Liver (tissue), 3 donors: Measurements from ENCODE around the gene MKRN2.

ENCODE experiments used
- CTCF ChIP-seq: fragments of 150-350 bp; IDR thresholded peaks from 2 replicates; pipeline ENCODE4 v1.5.1; 2017; ENCODE audit warnings: improper control_type of control experiment, low read depth, low read length; ENCODE audit not compliant: missing input control
- EGR1 ChIP-seq, 2 donors: IDR thresholded peaks; 2 replicates each; pipeline ENCODE4 v1.6.1; 2016 to 2018; ENCODE audit warnings: antibody characterized with exemption in 2 of 2, low read depth in 2 of 2
- FOXA1 ChIP-seq: IDR thresholded peaks from 2 replicates; pipeline ENCODE4 v1.6.1; 2016; ENCODE audit warnings: antibody characterized with exemption
- GABPA ChIP-seq, 2 donors: IDR thresholded peaks in 1 of 2; conservative IDR thresholded peaks in 1 of 2; 2 replicates each; pipeline ENCODE4 v1.6.1; 2016; ENCODE audit warnings: antibody characterized with exemption in 2 of 2, mild to moderate bottlenecking in 1 of 2, moderate library complexity in 1 of 2
- JUND ChIP-seq, 2 donors: IDR thresholded peaks; 2 replicates each; pipeline ENCODE4 v1.6.1; 2016; ENCODE audit warnings: antibody characterized with exemption in 2 of 2
- RAD21 ChIP-seq, 2 donors: IDR thresholded peaks; 2 replicates each; pipeline ENCODE4 v1.6.1; 2016; ENCODE audit warnings: antibody characterized with exemption in 2 of 2, mild to moderate bottlenecking in 2 of 2
- SP1 ChIP-seq: IDR thresholded peaks from 2 replicates; pipeline ENCODE4 v1.6.1; 2018; ENCODE audit warnings: antibody characterized with exemption, mild to moderate bottlenecking
- TAF1 ChIP-seq: conservative IDR thresholded peaks from 2 replicates; pipeline ENCODE4 v1.6.1; 2016; ENCODE audit warnings: antibody characterized with exemption, mild to moderate bottlenecking
- YY1 ChIP-seq: IDR thresholded peaks from 2 replicates; pipeline ENCODE4 v1.6.1; 2016; ENCODE audit warnings: antibody characterized with exemption, mild to moderate bottlenecking
- TF ChIP-seq, protein P1 (sequence below): IDR thresholded peaks from 2 replicates; pipeline ENCODE4 v1.6.1; 2016; ENCODE audit warnings: antibody characterized with exemption
- TF ChIP-seq, protein P2 (sequence below): IDR thresholded peaks from 2 replicates; pipeline ENCODE4 v1.6.1; 2016; ENCODE audit warnings: antibody characterized with exemption
- TF ChIP-seq, protein P3 (sequence below): IDR thresholded peaks from 2 replicates; pipeline ENCODE4 v1.6.1; 2016; ENCODE audit warnings: antibody characterized with exemption, mild to moderate bottlenecking
- donor health status: healthy.
- donor health status: healthy.

GRCh38 chr3:12630292-12630691, 73.4 kb downstream of the MKRN2 start:
- TF ChIP-seq CTCF (no peak), EGR1 (IDR thresholded peaks at IDR 0.05; ENCODE audit: low read depth in 2 of 2) (no peak), SP1 (no peak), GABPA (IDR thresholded peaks at IDR 0.05 in 1 of 2, conservative IDR thresholded peaks at IDR 0.05 in 1 of 2) (no peak), TAF1 (no peak), FOXA1 (no peak), JUND (IDR thresholded peaks at IDR 0.05) (no peak), RAD21 (IDR thresholded peaks at IDR 0.05) (no peak), YY1 (no peak)
- TF ChIP-seq, protein P1, sequence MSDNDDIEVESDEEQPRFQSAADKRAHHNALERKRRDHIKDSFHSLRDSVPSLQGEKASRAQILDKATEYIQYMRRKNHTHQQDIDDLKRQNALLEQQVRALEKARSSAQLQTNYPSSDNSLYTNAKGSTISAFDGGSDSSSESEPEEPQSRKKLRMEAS: no peak
- TF ChIP-seq, protein P2, sequence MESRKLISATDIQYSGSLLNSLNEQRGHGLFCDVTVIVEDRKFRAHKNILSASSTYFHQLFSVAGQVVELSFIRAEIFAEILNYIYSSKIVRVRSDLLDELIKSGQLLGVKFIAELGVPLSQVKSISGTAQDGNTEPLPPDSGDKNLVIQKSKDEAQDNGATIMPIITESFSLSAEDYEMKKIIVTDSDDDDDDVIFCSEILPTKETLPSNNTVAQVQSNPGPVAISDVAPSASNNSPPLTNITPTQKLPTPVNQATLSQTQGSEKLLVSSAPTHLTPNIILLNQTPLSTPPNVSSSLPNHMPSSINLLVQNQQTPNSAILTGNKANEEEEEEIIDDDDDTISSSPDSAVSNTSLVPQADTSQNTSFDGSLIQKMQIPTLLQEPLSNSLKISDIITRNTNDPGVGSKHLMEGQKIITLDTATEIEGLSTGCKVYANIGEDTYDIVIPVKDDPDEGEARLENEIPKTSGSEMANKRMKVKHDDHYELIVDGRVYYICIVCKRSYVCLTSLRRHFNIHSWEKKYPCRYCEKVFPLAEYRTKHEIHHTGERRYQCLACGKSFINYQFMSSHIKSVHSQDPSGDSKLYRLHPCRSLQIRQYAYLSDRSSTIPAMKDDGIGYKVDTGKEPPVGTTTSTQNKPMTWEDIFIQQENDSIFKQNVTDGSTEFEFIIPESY: no peak
- TF ChIP-seq, protein P3, sequence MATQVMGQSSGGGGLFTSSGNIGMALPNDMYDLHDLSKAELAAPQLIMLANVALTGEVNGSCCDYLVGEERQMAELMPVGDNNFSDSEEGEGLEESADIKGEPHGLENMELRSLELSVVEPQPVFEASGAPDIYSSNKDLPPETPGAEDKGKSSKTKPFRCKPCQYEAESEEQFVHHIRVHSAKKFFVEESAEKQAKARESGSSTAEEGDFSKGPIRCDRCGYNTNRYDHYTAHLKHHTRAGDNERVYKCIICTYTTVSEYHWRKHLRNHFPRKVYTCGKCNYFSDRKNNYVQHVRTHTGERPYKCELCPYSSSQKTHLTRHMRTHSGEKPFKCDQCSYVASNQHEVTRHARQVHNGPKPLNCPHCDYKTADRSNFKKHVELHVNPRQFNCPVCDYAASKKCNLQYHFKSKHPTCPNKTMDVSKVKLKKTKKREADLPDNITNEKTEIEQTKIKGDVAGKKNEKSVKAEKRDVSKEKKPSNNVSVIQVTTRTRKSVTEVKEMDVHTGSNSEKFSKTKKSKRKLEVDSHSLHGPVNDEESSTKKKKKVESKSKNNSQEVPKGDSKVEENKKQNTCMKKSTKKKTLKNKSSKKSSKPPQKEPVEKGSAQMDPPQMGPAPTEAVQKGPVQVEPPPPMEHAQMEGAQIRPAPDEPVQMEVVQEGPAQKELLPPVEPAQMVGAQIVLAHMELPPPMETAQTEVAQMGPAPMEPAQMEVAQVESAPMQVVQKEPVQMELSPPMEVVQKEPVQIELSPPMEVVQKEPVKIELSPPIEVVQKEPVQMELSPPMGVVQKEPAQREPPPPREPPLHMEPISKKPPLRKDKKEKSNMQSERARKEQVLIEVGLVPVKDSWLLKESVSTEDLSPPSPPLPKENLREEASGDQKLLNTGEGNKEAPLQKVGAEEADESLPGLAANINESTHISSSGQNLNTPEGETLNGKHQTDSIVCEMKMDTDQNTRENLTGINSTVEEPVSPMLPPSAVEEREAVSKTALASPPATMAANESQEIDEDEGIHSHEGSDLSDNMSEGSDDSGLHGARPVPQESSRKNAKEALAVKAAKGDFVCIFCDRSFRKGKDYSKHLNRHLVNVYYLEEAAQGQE: no peak
